Panc1 (cell line): ENCODE data around the gene TGM4. TPM values are rescaled to one million over a fixed set of nuclear protein-coding genes. Genes with fewer than 3 reads are reported as not detected.

Experiments
- ATAC-seq: fragments of 200-7000 bp; cut with Tn5 transposase; 2 replicates; pipeline ENCODE4 v1.9.1; 2020; ENCODE audit warnings: mild to moderate bottlenecking, moderate library complexity
- BruUV-seq: library from RNA; stranded (reverse); fragments of 400-500 nt; replicated peaks from 2 replicates; lab custom pipeline; 2021; lab: Mats Ljungman, UMichigan
- CTCF ChIA-PET: fragments of 300-600 bp; sonication (Branson Sonifier 250); formaldehyde crosslinking; loops from one replicate; lab custom pipeline; 2022; ENCODE audit warnings: antibody characterized with exemption; lab: Charles Lee
- POLR2A ChIA-PET: fragments of 300-600 bp; sonication (Branson Sonifier 250); formaldehyde crosslinking; loops from one replicate; lab custom pipeline; 2022; ENCODE audit warnings: antibody characterized with exemption; lab: Charles Lee
- DNase-seq: peaks from one replicate; pipeline ENCODE4 v3.0.0-alpha.2; 2010; ENCODE audit warnings: low read depth, low spot score
- H3K27ac ChIP-seq: 2 replicates; pipeline ENCODE4 v1.5.1; 2011; ENCODE audit warnings: mild to moderate bottlenecking, low read length, inconsistent platforms
- H3K27me3 ChIP-seq: fragments of 200-500 bp; sonication (Bioruptor generic); 2 replicates; pipeline ENCODE4 v1.6.0; 2014; ENCODE audit warnings: low read length, inconsistent platforms; ENCODE audit not compliant: control insufficient read depth, insufficient read depth
- H3K36me3 ChIP-seq: fragments of 200-500 bp; sonication (Bioruptor generic); 2 replicates; pipeline ENCODE4 v1.5.1; 2014; ENCODE audit warnings: inconsistent platforms, mild to moderate bottlenecking, low read length, moderate library complexity; ENCODE audit not compliant: control insufficient read depth, insufficient read depth
- H3K4me1 ChIP-seq: 2 replicates; pipeline ENCODE4 v1.5.1; 2011; ENCODE audit warnings: inconsistent platforms, mild to moderate bottlenecking, low read length, moderate library complexity; ENCODE audit not compliant: control insufficient read depth, insufficient read depth
- H3K4me3 ChIP-seq, 2 experiments: 2 replicates each; pipeline ENCODE4 v1.5.1; 2011 to 2012; ENCODE audit warnings: low read depth in 2 of 2, low read length in 2 of 2, mild to moderate bottlenecking in 2 of 2, inconsistent platforms in 1 of 2, moderate library complexity in 1 of 2
- H3K9me3 ChIP-seq: fragments of 200-500 bp; sonication (Bioruptor generic); 2 replicates; pipeline ENCODE4 v1.5.1; 2014; ENCODE audit warnings: low read depth, mild to moderate bottlenecking, inconsistent platforms, low read length, moderate library complexity; ENCODE audit not compliant: control insufficient read depth, insufficient read depth
- CTCF ChIP-seq: fragments of 450-650 bp; IDR thresholded peaks from 2 replicates; pipeline ENCODE4 v1.5.1; 2017; ENCODE audit warnings: mild to moderate bottlenecking
- POLR2AphosphoS5 ChIP-seq: IDR thresholded peaks from 2 replicates; pipeline ENCODE4 v1.6.1; 2012; ENCODE audit warnings: mild to moderate bottlenecking, low read depth, low read length, moderate library complexity
- REST ChIP-seq, 2 experiments: IDR thresholded peaks; 2 replicates each; pipeline ENCODE4 v1.6.1; 2011 to 2012; ENCODE audit warnings: low read depth in 2 of 2, control low read depth in 1 of 2, low read length in 1 of 2, mild to moderate bottlenecking in 1 of 2, moderate library complexity in 1 of 2; ENCODE audit not compliant: insufficient read depth in 1 of 2
- SIN3A ChIP-seq: IDR thresholded peaks from 2 replicates; pipeline ENCODE4 v1.6.1; 2012; ENCODE audit warnings: low read depth, mild to moderate bottlenecking, low read length, moderate library complexity, borderline replicate concordance; ENCODE audit not compliant: insufficient read depth
- TCF7L2 ChIP-seq: IDR thresholded peaks from 2 replicates; pipeline ENCODE4 v1.6.1; 2011; ENCODE audit warnings: mild to moderate bottlenecking, low read depth, low read length, inconsistent platforms
- in situ Hi-C: cut with HindIII; loops from 2 replicates; pipeline ENCODE4 v1.10.0; 2016; ENCODE audit warnings: low sequenced_read_pairs, low pct_unique_long_range_greater_than_20kb
- intact Hi-C: fragments of 100-400 bp; cut with micrococcal nuclease; formaldehyde crosslinking; loops from one replicate; pipeline ENCODE4 v1.10.0; 2022; ENCODE audit not compliant: unreplicated experiment
- total RNA-seq: library from RNA; stranded (reverse); gene quantifications from one replicate; pipeline ENCODE4 v1.2.1, GENCODE V29; 2021; ENCODE audit not compliant: unreplicated experiment

TGM4 gene
- total RNA-seq, 1 experiment from 2014 or later = 0.46 TPM

DNA sequence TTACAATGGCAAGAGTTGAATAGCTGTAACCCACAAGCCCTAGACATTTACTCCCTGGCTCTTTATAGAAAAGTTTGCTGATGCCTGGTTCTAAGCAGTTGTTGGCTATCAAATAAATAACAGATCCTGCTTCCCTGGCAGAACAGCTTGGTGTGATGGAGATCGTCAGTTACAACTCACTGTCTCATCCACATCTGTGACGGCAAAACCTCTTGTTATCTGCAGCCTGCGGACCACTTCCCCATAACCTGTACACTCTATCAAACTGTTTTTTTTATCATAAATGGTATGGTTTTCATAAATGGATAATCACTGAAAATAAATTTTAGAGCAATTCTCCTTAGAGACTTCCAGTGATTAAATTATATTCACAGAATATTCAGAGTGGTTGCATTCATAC is 87.5 kb downstream of the TGM4 start:
- TF ChIP-seq TCF7L2 = no peak
- no peak for TF ChIP-seq POLR2AphosphoS5
- no peak for TF ChIP-seq SIN3A
- no peak for TF ChIP-seq CTCF
- TF ChIP-seq REST (IDR thresholded peaks at IDR 0.05; ENCODE audit: insufficient read depth in 1 of 2, low read depth in 2 of 2, low read length in 1 of 2) = no peak

GRCh38 chr3:44962621-44963393 is 88.4 kb downstream of the TGM4 start:
- in situ Hi-C loops = no loop called here
- Histone ChIP-seq H3K9me3 (no peaks in the 10 kb centered on the region), H3K27ac (no peak overlapping the region), H3K4me1 (no peaks in the 10 kb centered on the region), H3K4me3 (no peak overlapping the region), H3K27me3 (no peaks in the 10 kb centered on the region), H3K36me3 (no peaks in the 10 kb centered on the region)
- BruUV-seq = no TSS peak
- POLR2A ChIA-PET = no interaction called here
- intact Hi-C loops = no loop called here
- DNase-seq (no peak), ATAC-seq (peak; percentile 34; the same call in 1 of the 2 replicates)
- CTCF ChIA-PET = no interaction called here
- TF ChIP-seq POLR2AphosphoS5 (no peak), REST (IDR thresholded peaks at IDR 0.05; ENCODE audit: insufficient read depth in 1 of 2, low read depth in 2 of 2, low read length in 1 of 2) (no peak), TCF7L2 (no peak), CTCF (no peak), SIN3A (no peak)

More for the DNA sequence above, 87.5 kb downstream of the TGM4 start:
- no peaks in the 10 kb centered on the region for H3K27me3 ChIP-seq
- no peak for ATAC-seq
- ChIA-PET CTCF (no interaction called here), POLR2A (interaction anchor here (0.6 kb wide), 1 partner anchor 15 kb away, joined by 3 read pairs; no protein-coding TSS in a partner anchor)
- intact Hi-C loops (no loop called here), in situ Hi-C loops (no loop called here)
- no TSS peak for BruUV-seq
- no peaks in the 10 kb centered on the region for H3K4me1 ChIP-seq
- no peaks in the 10 kb centered on the region for H3K36me3 ChIP-seq
- H3K9me3 ChIP-seq = no peaks in the 10 kb centered on the region
- H3K4me3 ChIP-seq = no peak overlapping the region
- H3K27ac ChIP-seq = no peak overlapping the region
- DNase-seq = no peak
